LNCAP (cell line): ENCODE measurements around the gene FAM107B.

Experiments
- CTCF ChIP-seq: fragments of 450-650 bp; IDR thresholded peaks from 2 replicates; pipeline ENCODE4 v1.5.1; 2017; ENCODE audit warnings: mild to moderate bottlenecking

Gene FAM107B

GRCh38 chr10:14665304-14665703 lies 109.4 kb downstream of the FAM107B start:
- no peak for TF ChIP-seq CTCF

GRCh38 chr10:14664345-14664744 lies 110.4 kb downstream of the FAM107B start:
- no peak for TF ChIP-seq CTCF

- no peak for TF ChIP-seq CTCF
Observed at GRCh38 chr10:14661818-14662217, 112.9 kb downstream of the FAM107B start.

GRCh38 chr10:14660831-14661230 lies 113.9 kb downstream of the FAM107B start:
- no peak for TF ChIP-seq CTCF

- TF ChIP-seq CTCF, result no peak
Observed at GRCh38 chr10:14659626-14660196, 115.0 kb downstream of the FAM107B start.

- no peak for TF ChIP-seq CTCF
Observed at GRCh38 chr10:14658331-14659127, 116.2 kb downstream of the FAM107B start.

- TF ChIP-seq CTCF, result no peak
Observed at GRCh38 chr10:14656052-14656730, 118.5 kb downstream of the FAM107B start.
